OCI-LY7 (cell line): ENCODE measurements around the gene TP63.

ENCODE experiments used
- CTCF ChIP-seq: fragments of 200-600 bp; sonication (generic); conservative IDR thresholded peaks from 2 replicates; pipeline ENCODE4 v1.5.1; 2014; ENCODE audit warnings: mild to moderate bottlenecking, antibody characterized with exemption, low read length, moderate library complexity, mixed read lengths
- EZH2phosphoT487 ChIP-seq: fragments of 200-600 bp; sonication (generic); IDR thresholded peaks from 2 replicates; pipeline ENCODE4 v1.6.1; 2018; ENCODE audit warnings: low read depth, borderline replicate concordance, mild to moderate bottlenecking, mixed run types, antibody characterized with exemption, low read length, moderate library complexity, mixed read lengths

- TF ChIP-seq CTCF: no peak
- TF ChIP-seq EZH2phosphoT487: no peak
These were observed 123.2 kb downstream of the TP63 start for GRCh38 chr3:189754356-189754755.
